Astrocyte of the cerebellum (primary cell): Measurements from ENCODE around the gene GATAD1.
"Not testable (repeated sequence)": the region's sequence is repeated elsewhere in the genome, so short reads cannot be mapped to it uniquely, and the experiment has no call there.

Source experiments
- DNase-seq: peaks from one replicate; pipeline ENCODE4 v3.0.0-alpha.2; 2011; ENCODE audit warnings: low read depth
- H3K4me3 ChIP-seq: 2 replicates; pipeline ENCODE4 v1.5.1; 2011; ENCODE audit warnings: mild to moderate bottlenecking, low read depth, low read length, moderate library complexity
- in situ Hi-C: cut with HindIII; loops from 2 replicates; pipeline ENCODE4 v1.10.0; 2017; ENCODE audit warnings: low sequenced_read_pairs
- TF ChIP-seq, protein P1 (sequence below): IDR thresholded peaks from 2 replicates; pipeline ENCODE4 v1.5.1; 2012; ENCODE audit warnings: low read length, low read depth, moderate library complexity, mild to moderate bottlenecking; ENCODE audit errors: missing control alignments

The GATAD1 gene

DNA sequence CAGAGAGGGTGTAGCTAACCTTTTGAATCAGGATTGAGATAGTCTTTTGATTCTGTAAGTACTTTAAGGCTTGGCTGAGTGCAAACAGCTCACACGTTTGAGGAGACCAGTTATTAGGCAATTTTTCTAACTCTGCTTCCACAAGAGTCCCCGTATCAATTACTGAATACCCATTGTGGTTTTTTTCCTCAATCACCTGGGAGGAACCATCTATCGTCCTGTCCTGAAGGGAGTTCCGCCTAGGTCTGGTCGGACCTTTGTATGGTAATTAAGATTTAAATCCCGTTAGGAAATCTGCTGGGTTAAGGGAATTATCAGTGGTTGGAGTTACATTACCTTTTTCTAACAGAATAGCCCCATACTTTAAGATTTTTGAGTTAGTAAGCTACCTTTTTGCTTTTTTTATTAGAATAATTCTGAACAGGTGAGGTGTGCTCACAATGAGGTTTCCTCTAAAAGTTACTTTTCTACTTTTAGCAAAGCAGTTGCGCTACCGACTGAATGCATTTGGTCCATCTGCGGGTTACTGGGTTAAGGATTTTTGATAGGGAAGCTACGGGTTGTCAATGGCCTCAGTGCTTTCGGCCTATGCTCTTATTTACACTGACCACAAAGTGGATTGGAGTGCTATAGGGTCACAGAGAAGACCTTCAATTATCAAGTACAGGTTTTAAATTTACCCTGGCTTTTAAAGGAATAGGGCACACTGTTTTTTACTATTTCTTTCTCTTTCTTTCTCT is 28.7 kb downstream of the GATAD1 start:
- H3K4me3 ChIP-seq, in situ Hi-C loops, DNase-seq: not testable (repeated sequence)

DNA sequence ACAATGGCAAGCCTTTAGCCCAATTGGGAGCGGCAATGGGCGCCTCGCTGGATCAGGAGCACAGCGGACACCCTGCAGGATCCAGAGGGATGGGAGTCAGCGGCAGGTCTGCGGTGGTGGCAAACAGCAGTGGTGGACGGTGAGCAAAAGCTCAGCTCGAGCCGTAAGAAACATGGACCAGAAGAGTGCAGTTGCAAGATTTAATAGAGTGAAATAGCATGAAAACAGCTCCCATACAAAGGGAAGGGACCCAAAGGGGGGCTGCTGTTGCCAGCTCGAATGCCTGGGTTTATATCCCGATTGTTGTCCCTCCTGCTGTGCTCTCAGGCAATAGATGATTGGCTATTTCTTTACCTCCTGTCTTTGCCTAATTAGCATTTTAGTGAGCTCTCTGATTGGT is 30.4 kb downstream of the GATAD1 start, which contains the start of gene ERVW-1:
Gene ERVW-1 (minus strand): TSS at position 266 of the 400 bp plus-strand sequence. CDS start 7,565 bp downstream, outside the sequence.
- DNase-seq, H3K4me3 ChIP-seq, in situ Hi-C loops: not testable (repeated sequence)

DNA sequence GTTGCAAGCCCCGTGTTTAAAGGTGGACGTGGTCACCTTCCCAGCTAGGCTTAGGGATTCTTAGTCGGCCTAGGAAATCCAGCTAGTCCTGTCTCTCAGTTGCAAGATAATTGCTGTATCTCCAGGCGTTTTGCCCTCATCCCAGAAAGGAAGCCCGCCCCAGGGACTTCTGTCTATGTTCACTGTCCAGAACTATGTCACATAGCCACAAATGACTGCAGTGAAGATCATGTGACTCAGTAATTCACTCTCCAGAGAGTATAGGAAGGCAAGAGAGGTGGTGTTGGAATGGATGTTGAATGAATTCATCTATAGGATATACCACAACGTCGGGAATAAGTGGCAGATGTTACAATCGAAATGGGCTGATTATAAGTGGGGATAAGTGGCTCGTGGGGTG is 30.8 kb downstream of the GATAD1 start:
- no peak overlapping the region for H3K4me3 ChIP-seq
- DNase-seq, result no peak
- in situ Hi-C loops, result no loop called here
- TF ChIP-seq, protein P1, sequence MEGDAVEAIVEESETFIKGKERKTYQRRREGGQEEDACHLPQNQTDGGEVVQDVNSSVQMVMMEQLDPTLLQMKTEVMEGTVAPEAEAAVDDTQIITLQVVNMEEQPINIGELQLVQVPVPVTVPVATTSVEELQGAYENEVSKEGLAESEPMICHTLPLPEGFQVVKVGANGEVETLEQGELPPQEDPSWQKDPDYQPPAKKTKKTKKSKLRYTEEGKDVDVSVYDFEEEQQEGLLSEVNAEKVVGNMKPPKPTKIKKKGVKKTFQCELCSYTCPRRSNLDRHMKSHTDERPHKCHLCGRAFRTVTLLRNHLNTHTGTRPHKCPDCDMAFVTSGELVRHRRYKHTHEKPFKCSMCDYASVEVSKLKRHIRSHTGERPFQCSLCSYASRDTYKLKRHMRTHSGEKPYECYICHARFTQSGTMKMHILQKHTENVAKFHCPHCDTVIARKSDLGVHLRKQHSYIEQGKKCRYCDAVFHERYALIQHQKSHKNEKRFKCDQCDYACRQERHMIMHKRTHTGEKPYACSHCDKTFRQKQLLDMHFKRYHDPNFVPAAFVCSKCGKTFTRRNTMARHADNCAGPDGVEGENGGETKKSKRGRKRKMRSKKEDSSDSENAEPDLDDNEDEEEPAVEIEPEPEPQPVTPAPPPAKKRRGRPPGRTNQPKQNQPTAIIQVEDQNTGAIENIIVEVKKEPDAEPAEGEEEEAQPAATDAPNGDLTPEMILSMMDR, result no peak

DNA sequence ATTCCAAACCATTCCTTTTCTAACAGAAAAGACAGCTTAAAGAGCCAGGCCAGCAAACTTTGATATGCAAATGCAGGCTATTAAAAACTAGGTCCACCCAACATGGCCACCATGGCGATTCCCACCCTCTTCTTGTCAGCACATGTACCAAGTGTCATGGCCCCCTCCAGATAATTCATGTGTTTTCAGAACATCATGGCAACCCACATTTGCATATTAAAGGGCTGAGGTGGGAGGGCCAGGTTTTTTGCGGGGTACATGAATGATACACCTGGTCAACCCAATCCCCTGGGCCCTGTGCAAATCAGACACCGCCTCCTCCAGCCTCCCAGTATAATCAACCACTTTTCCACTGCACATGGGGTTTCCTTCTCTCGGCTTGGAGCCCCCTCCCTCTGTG is 31.4 kb downstream of the GATAD1 start:
- in situ Hi-C loops, result no loop called here
- no peak overlapping the region for H3K4me3 ChIP-seq
- TF ChIP-seq, protein P1, result no peak
- no peak for DNase-seq

DNA sequence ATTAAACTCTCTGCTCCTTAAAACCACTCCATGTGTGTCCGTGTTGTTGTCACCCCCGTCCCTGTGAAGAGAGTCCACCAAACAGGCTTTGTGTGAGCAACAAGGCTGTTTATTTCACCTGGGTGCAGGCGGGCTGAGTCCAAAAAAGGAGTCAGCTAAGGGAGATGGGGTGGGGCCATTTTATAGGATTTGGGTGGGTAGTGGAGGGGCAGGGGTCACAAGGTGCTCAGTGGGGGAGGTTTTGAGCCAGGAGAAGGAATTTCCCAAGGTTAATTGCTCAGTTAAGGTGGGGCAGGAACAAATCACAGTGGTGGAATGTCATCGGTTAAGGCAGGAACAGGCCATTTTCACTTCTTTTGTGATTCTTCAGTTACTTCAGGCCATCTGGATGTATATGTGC is 31.9 kb downstream of the GATAD1 start:
- in situ Hi-C loops, DNase-seq, H3K4me3 ChIP-seq: not testable (repeated sequence)

DNA sequence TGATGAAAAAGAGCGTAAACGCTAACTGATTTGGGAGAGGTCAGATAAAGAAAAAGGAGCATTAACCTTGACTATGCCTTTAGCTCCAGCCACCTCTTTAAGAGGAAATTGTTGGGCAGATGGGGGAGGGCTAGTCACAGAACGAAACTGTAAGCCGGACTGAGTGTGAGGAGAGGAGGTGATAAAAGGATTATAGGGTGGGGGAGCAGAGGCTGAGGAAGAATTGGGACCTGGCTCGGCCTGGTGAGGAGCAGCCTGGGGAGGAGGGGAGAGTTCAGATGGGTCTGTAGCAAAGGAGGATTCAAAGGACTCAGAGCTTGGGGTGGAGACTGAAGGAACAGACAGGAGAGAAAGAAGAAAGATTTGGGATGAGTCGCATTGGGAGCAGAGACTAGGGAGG is 36.3 kb downstream of the GATAD1 start:
- DNase-seq, H3K4me3 ChIP-seq, in situ Hi-C loops: not testable (repeated sequence)

DNA sequence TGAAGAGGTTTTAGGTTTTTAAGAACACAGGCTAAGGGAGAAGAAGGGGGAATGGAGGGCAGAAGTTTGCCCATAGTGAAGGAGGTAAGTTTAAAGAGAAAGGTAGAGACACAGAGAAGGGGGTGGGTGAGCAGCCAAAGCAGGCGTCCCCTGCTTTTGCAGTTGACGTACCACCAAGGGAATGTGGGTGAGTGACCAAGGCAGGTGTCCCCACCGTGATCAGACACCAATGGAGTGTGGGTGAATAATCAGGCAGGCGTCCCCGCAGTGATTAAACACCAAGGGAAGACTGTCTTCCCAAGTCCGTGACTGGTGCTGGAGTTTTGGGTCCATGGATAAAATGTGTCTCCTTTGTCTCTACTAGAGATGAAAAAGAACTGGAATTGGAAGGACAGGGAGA is 36.9 kb downstream of the GATAD1 start:
- in situ Hi-C loops, DNase-seq, H3K4me3 ChIP-seq: not testable (repeated sequence)

DNA sequence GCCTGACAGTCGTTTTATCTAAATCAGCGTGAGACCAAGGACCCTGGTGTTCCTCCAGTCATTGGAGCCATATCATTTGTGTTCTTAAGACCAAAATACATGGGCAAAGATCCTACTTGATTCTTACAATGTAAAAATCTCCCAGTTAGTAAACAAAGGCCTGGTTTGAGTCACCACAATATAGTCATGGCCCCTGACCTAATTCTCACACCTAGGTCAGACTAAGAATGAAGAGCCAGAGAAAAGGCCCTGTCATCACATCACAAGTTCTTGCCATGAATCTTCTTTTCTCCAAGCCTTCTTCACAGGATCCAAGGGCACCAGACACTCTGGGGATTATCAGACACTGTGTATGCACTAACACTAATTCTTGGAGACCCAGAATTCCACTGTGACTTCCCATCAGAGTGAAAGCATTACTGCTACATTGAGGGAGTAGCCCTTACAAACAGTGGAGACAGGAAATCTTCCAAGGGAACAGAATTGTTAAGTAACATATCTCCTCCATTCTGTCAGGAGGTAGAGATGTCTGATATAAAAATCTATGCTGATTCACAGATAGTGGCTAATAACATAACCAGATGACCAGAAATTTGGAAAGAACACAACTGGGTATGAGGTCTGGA is 38.1 kb downstream of the GATAD1 start:
- in situ Hi-C loops, result no loop called here
- DNase-seq, result no peak
- no peak overlapping the region for H3K4me3 ChIP-seq
- TF ChIP-seq, protein P1, result no peak

DNA sequence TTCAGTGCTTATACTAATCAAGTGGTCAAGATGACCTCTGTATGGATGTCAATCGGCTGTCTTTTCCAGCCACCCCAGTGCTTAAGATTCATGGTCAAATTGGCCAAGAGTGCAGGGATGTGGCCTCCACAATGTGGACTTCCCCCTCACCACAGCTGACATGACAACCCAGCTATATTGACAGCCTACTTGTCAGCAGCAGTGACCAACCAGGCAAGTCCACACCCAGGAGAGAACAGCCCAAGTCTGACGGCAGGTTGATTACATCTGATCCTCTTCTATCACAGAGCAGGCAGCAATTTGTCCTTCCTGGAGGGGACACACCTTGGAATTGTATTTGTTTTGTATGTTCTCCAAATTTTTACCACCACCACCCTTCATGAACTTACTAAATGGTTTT is 38.7 kb downstream of the GATAD1 start:
- no peak overlapping the region for H3K4me3 ChIP-seq
- in situ Hi-C loops, result no loop called here
- TF ChIP-seq, protein P1, result no peak
- no peak for DNase-seq
